GM18868 (cell line): ENCODE data around the gene CADM2.
"Not testable (repeated sequence)": the region's sequence is repeated elsewhere in the genome, so short reads cannot be mapped to it uniquely, and the experiment has no call there.

Experiments used
- ATAC-seq: cut with Tn5 transposase; IDR thresholded peaks from one replicate; pipeline ENCODE4 v1.9.1; 2021; ENCODE audit warnings: mild to moderate bottlenecking, moderate library complexity; ENCODE audit not compliant: unreplicated experiment

The CADM2 gene

GRCh38 chr3:85881833-85882393, 923.1 kb downstream of the CADM2 start:
- no peak for ATAC-seq

GRCh38 chr3:85890043-85890555, 931.3 kb downstream of the CADM2 start:
- ATAC-seq, result no peak

- no peak for ATAC-seq
Measured at GRCh38 chr3:85903434-85903833, 944.6 kb downstream of the CADM2 start.

GRCh38 chr3:85912980-85913379, 954.2 kb downstream of the CADM2 start:
- no peak for ATAC-seq

- ATAC-seq, result no peak
Measured at GRCh38 chr3:85922374-85922773, 963.6 kb downstream of the CADM2 start.

- no peak for ATAC-seq
Measured at GRCh38 chr3:85930718-85931117, 971.9 kb downstream of the CADM2 start.

GRCh38 chr3:85933326-85933725, 974.5 kb downstream of the CADM2 start:
- ATAC-seq, result no peak

GRCh38 chr3:85935171-85935570, 976.4 kb downstream of the CADM2 start:
- no peak for ATAC-seq

GRCh38 chr3:85939074-85939482, 980.3 kb downstream of the CADM2 start:
- ATAC-seq, result no peak

- no peak for ATAC-seq
Measured at GRCh38 chr3:85950435-85950834, 991.6 kb downstream of the CADM2 start.

- no peak for ATAC-seq
Measured at GRCh38 chr3:85960793-85961192, 1002.0 kb downstream of the CADM2 start.

GRCh38 chr3:85977615-85978338, 1019.0 kb downstream of the CADM2 start:
- ATAC-seq, result no peak

- ATAC-seq, result no peak
Measured at GRCh38 chr3:85979034-85979433, 1020.2 kb downstream of the CADM2 start.

GRCh38 chr3:85989581-85989980, 1030.8 kb downstream of the CADM2 start:
- not testable (repeated sequence) for ATAC-seq

GRCh38 chr3:86029590-86029989, 1070.8 kb downstream of the CADM2 start:
- no peak for ATAC-seq

- ATAC-seq, result no peak
Measured at GRCh38 chr3:86037916-86038315, 1079.1 kb downstream of the CADM2 start.

GRCh38 chr3:86046436-86047136, 1087.8 kb downstream of the CADM2 start:
- ATAC-seq, result no peak

- ATAC-seq, result no peak
Measured at GRCh38 chr3:86047161-86047560, 1088.4 kb downstream of the CADM2 start.

- no peak for ATAC-seq
Measured at GRCh38 chr3:86051058-86051457, 1092.3 kb downstream of the CADM2 start.

GRCh38 chr3:86056032-86056431, 1097.2 kb downstream of the CADM2 start:
- ATAC-seq, result no peak

GRCh38 chr3:86056962-86057361, 1098.2 kb downstream of the CADM2 start:
- no peak for ATAC-seq

- ATAC-seq, result no peak
Measured at GRCh38 chr3:86073799-86074198, 1115.0 kb downstream of the CADM2 start.
